Measurements from ENCODE around the gene GORASP1. TPM values are rescaled to one million over a fixed set of nuclear protein-coding genes. Genes with fewer than 3 reads are reported as not detected.

Gene GORASP1
- total and polyA plus RNA-seq, 2 of the 8 experiments (the other 6 are each of a cell fraction or from before 2014, with no cell fraction given): 33.4 to 33.5 TPM

DNA sequence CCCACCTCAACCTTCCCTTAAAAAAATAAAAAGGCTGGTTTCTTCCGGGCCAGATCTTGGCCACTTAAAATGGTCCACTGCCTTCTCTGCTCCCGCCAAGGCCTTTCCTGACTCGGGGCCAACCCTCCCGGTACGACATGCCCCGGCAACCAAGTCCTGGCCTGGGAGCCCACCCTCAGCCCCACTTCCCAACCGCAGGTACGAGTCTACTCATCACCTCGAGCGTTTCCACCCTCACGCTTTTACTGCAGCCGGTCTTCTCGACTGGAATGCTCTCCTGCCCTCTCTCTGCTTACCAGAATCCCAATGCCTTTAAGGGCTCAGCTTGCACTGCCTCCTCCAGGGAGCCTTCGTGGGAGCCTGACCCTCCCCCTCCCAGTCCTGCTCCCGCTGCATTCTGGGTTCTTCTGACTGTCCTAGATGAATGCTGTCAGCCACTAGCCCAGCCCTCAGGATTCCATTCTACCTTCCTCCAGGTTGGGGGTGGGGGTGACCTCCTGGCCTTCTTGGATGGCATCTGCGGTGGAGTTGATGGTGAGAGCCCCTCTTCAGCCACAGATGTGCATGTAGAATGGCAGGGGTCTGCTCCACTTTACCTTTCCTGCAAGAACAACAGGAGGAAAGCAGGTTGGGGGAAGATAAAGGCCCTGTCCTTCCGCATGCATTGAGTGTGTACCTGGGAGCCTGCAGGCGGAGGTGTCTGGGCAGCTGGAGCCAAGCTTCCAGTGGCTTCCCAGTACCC, 47.0 kb upstream of the GORASP1 start (continued):
- TF ChIP-seq ASH2L (IDR thresholded peaks at IDR 0.05; ENCODE audit: low read length) (peak; percentile 80), BRCA1 (IDR thresholded peaks at IDR 0.05; ENCODE audit: low read depth, low read length) (no peak), SP2 (IDR thresholded peaks at IDR 0.05; ENCODE audit: low read length) (no peak)

All from H1 (cell line).